ENCODE data around the gene DDX1. TPM values are rescaled to one million over a fixed set of nuclear protein-coding genes. Genes with fewer than 3 reads are reported as not detected.

Gene DDX1
- polyA plus RNA-seq, 6 donors from 2014 or later: 31.7 to 49.1 (median 40.6) TPM

GRCh38 chr2:15593327-15593705, 1.6 kb downstream of the DDX1 start:
- DNase-seq (no peak), ATAC-seq (ENCODE audit: low read depth in 2 of 2) (no peak)
- peaks cover 12 to 18% of the 10 kb centered on the region in 2 donors for H3K36me3 Mint-ChIP-seq
- no peaks in the 10 kb centered on the region for H3K9me3 Mint-ChIP-seq
- H3K27me3 Mint-ChIP-seq: no peaks in the 10 kb centered on the region
- peak overlapping the region in 7 of 8 donors; percentile 91 to 98 (median 96) for H3K4me3 Mint-ChIP-seq
- H3K4me1 Mint-ChIP-seq: peaks cover 22 to 36% (median 33%) of the 10 kb centered on the region in 3 donors
- peak overlapping the region in 3 of 6 donors; percentile 61 to 94 (median 80) for H3K27ac Mint-ChIP-seq

- H3K36me3 Mint-ChIP-seq: peaks cover 16 to 22% of the 10 kb centered on the region in 2 donors
- H3K4me1 Mint-ChIP-seq: peaks cover 22 to 36% (median 33%) of the 10 kb centered on the region in 3 donors
- ATAC-seq (ENCODE audit: low read depth in 2 of 2) (no peak), DNase-seq (no peak)
- peak overlapping the region in 1 of 8 donors; percentile 49 for H3K4me3 Mint-ChIP-seq
- H3K27me3 Mint-ChIP-seq: no peaks in the 10 kb centered on the region
- H3K27ac Mint-ChIP-seq: peak overlapping the region in 2 of 6 donors; percentile 1 to 38
- no peaks in the 10 kb centered on the region for H3K9me3 Mint-ChIP-seq
Observed at GRCh38 chr2:15594291-15595256, 2.9 kb downstream of the DDX1 start.

GRCh38 chr2:15595342-15595905, 3.8 kb downstream of the DDX1 start:
- DNase-seq: no peak
- H3K27me3 Mint-ChIP-seq: no peaks in the 10 kb centered on the region
- peak overlapping the region in 1 of 6 donors; percentile 1 for H3K27ac Mint-ChIP-seq
- peaks cover 16 to 26% of the 10 kb centered on the region in 2 donors for H3K36me3 Mint-ChIP-seq
- no peak for ATAC-seq (ENCODE audit: low read depth in 2 of 2)
- H3K9me3 Mint-ChIP-seq: no peaks in the 10 kb centered on the region
- H3K4me3 Mint-ChIP-seq: peak overlapping the region in 1 of 8 donors; percentile 49
- peaks cover 22 to 33% (median 32%) of the 10 kb centered on the region in 3 donors for H3K4me1 Mint-ChIP-seq

GRCh38 chr2:15595936-15596335, 4.3 kb downstream of the DDX1 start:
- Mint-ChIP-seq H3K4me1 (peaks cover 21 to 32% (median 28%) of the 10 kb centered on the region in 3 donors), H3K36me3 (peaks cover 16 to 31% of the 10 kb centered on the region in 2 donors), H3K27me3 (no peaks in the 10 kb centered on the region)

GRCh38 chr2:15596350-15596749, 4.7 kb downstream of the DDX1 start:
- DNase-seq (no peak), ATAC-seq (ENCODE audit: low read depth in 2 of 2) (no peak)
- Mint-ChIP-seq H3K36me3 (peaks cover 16 to 34% of the 10 kb centered on the region in 2 donors), H3K4me1 (peaks cover 17 to 27% (median 24%) of the 10 kb centered on the region in 3 donors), H3K27me3 (no peaks in the 10 kb centered on the region), H3K27ac (peak overlapping the region in 3 of 6 donors; percentile 57 to 67 (median 57)), H3K9me3 (no peaks in the 10 kb centered on the region), H3K4me3 (peak overlapping the region in 1 of 8 donors; percentile 11)

More at GRCh38 chr2:15595936-15596335, 4.3 kb downstream of the DDX1 start:
- ATAC-seq (ENCODE audit: low read depth in 2 of 2) (no peak), DNase-seq (no peak)
- Mint-ChIP-seq H3K27ac (peak overlapping the region in 2 of 6 donors; percentile 57), H3K4me3 (peak overlapping the region in 1 of 8 donors; percentile 11), H3K9me3 (no peaks in the 10 kb centered on the region)

GRCh38 chr2:15596968-15597367, 5.3 kb downstream of the DDX1 start:
- Mint-ChIP-seq H3K4me3 (no peak overlapping the region), H3K9me3 (no peaks in the 10 kb centered on the region), H3K36me3 (peaks cover 16 to 34% of the 10 kb centered on the region in 2 donors), H3K4me1 (peaks cover 12 to 22% (median 21%) of the 10 kb centered on the region in 3 donors), H3K27ac (peak overlapping the region in 1 of 6 donors; percentile 41), H3K27me3 (no peaks in the 10 kb centered on the region)
- DNase-seq: no peak
- ATAC-seq (ENCODE audit: low read depth in 2 of 2): no peak

GRCh38 chr2:15599994-15600393, 8.3 kb downstream of the DDX1 start:
- H3K27me3 Mint-ChIP-seq: no peaks in the 10 kb centered on the region

GRCh38 chr2:15601681-15602080, 10.0 kb downstream of the DDX1 start:
- no peaks in the 10 kb centered on the region for H3K27me3 Mint-ChIP-seq
- no peaks in the 10 kb centered on the region for H3K9me3 Mint-ChIP-seq
- H3K36me3 Mint-ChIP-seq: peaks cover 31 to 40% of the 10 kb centered on the region in 2 donors
- H3K4me1 Mint-ChIP-seq: peaks cover 0 to 7% (median 0%) of the 10 kb centered on the region in 3 donors
- no peak overlapping the region for H3K4me3 Mint-ChIP-seq
- H3K27ac Mint-ChIP-seq: peak overlapping the region in 1 of 6 donors; percentile 29
- no peak for ATAC-seq (ENCODE audit: low read depth in 2 of 2)
- no peak for DNase-seq

More at GRCh38 chr2:15599994-15600393, 8.3 kb downstream of the DDX1 start:
- ATAC-seq (ENCODE audit: low read depth in 2 of 2) (no peak), DNase-seq (no peak)
- Mint-ChIP-seq H3K4me3 (no peak overlapping the region), H3K36me3 (peaks cover 33 to 42% of the 10 kb centered on the region in 2 donors), H3K4me1 (peaks cover 0 to 10% (median 10%) of the 10 kb centered on the region in 3 donors), H3K9me3 (no peaks in the 10 kb centered on the region), H3K27ac (no peak overlapping the region)

GRCh38 chr2:15602393-15602792, 10.7 kb downstream of the DDX1 start:
- no peak overlapping the region for H3K4me3 Mint-ChIP-seq
- no peaks in the 10 kb centered on the region for H3K9me3 Mint-ChIP-seq
- ATAC-seq (ENCODE audit: low read depth in 2 of 2) (no peak), DNase-seq (no peak)
- no peak overlapping the region for H3K27ac Mint-ChIP-seq
- no peaks in the 10 kb centered on the region for H3K27me3 Mint-ChIP-seq
- H3K36me3 Mint-ChIP-seq: peaks cover 30 to 40% of the 10 kb centered on the region in 2 donors
- peaks cover 0 to 7% (median 0%) of the 10 kb centered on the region in 3 donors for H3K4me1 Mint-ChIP-seq

- Mint-ChIP-seq H3K36me3 (peaks cover 34 to 36% of the 10 kb centered on the region in 2 donors), H3K4me1 (peaks cover 0 to 7% (median 0%) of the 10 kb centered on the region in 3 donors), H3K4me3 (no peak overlapping the region), H3K27me3 (no peaks in the 10 kb centered on the region), H3K9me3 (no peaks in the 10 kb centered on the region), H3K27ac (no peak overlapping the region)
- no peak for DNase-seq
- ATAC-seq (ENCODE audit: low read depth in 2 of 2): no peak
Observed at GRCh38 chr2:15603044-15603765, 11.5 kb downstream of the DDX1 start.

- no peak for DNase-seq
- ATAC-seq (ENCODE audit: low read depth in 2 of 2): no peak
- Mint-ChIP-seq H3K36me3 (peaks cover 31 to 33% of the 10 kb centered on the region in 2 donors), H3K4me3 (no peak overlapping the region), H3K9me3 (no peaks in the 10 kb centered on the region), H3K4me1 (peaks cover 0 to 7% (median 0%) of the 10 kb centered on the region in 3 donors), H3K27me3 (no peaks in the 10 kb centered on the region), H3K27ac (no peak overlapping the region)
Observed at GRCh38 chr2:15603948-15604347, 12.3 kb downstream of the DDX1 start.

GRCh38 chr2:15605721-15606120, 14.1 kb downstream of the DDX1 start:
- DNase-seq: no peak
- Mint-ChIP-seq H3K27me3 (no peaks in the 10 kb centered on the region), H3K9me3 (no peaks in the 10 kb centered on the region), H3K4me1 (peaks cover 0 to 7% (median 0%) of the 10 kb centered on the region in 3 donors), H3K4me3 (no peak overlapping the region), H3K27ac (peak overlapping the region in 1 of 6 donors; percentile 2), H3K36me3 (peaks cover 33 to 46% of the 10 kb centered on the region in 2 donors)
- ATAC-seq (ENCODE audit: low read depth in 2 of 2): no peak

Data from naive B cell (primary cell).